HepG2 (cell line): ENCODE results near the gene AMZ2. TPM values are rescaled to one million over a fixed set of nuclear protein-coding genes. Genes with fewer than 3 reads are reported as not detected.

ENCODE experiments used
- AKAP8 ChIP-seq: sonication (generic); formaldehyde crosslinking; IDR thresholded peaks from 2 replicates; pipeline ENCODE4 v1.5.1; 2020; ENCODE audit warnings: mild to moderate bottlenecking, missing genetic modification reagents
- GMEB2 ChIP-seq: IDR thresholded peaks from 2 replicates; pipeline ENCODE4 v1.6.1; 2016; ENCODE audit warnings: missing biosample characterization, missing genetic modification reagents, low read depth
- IRF2 ChIP-seq: IDR thresholded peaks from 2 replicates; pipeline ENCODE4 v1.6.1; 2018; ENCODE audit warnings: missing genetic modification reagents, missing compliant biosample characterization
- KDM5B ChIP-seq: sonication (generic); formaldehyde crosslinking; IDR thresholded peaks from 2 replicates; pipeline ENCODE4 v1.4.0; 2020; ENCODE audit warnings: missing genetic modification reagents, mild to moderate bottlenecking, borderline replicate concordance
- MTF1 ChIP-seq: sonication (generic); formaldehyde crosslinking; IDR thresholded peaks from 2 replicates; pipeline ENCODE4 v1.5.0; 2020; ENCODE audit warnings: missing genetic modification reagents
- RCOR2 ChIP-seq: IDR thresholded peaks from 2 replicates; pipeline ENCODE4 v1.6.1; 2016; ENCODE audit warnings: missing biosample characterization, missing genetic modification reagents
- SIX4 ChIP-seq: sonication (generic); formaldehyde crosslinking; IDR thresholded peaks from 2 replicates; pipeline ENCODE4 v1.4.0; 2020; ENCODE audit warnings: missing genetic modification reagents
- SP140L ChIP-seq: sonication (generic); formaldehyde crosslinking; IDR thresholded peaks from 2 replicates; pipeline ENCODE4 v1.4.0; 2020; ENCODE audit warnings: missing genetic modification reagents, borderline replicate concordance
- WIZ ChIP-seq: sonication (generic); formaldehyde crosslinking; IDR thresholded peaks from 2 replicates; pipeline ENCODE4 v1.5.1; 2020; ENCODE audit warnings: mild to moderate bottlenecking, missing genetic modification reagents
- ZFP36L1 ChIP-seq: sonication (generic); formaldehyde crosslinking; IDR thresholded peaks from 2 replicates; pipeline ENCODE4 v1.8.0; 2022; ENCODE audit warnings: mild to moderate bottlenecking, missing genetic modification reagents, moderate library complexity
- ZGPAT ChIP-seq: IDR thresholded peaks from 2 replicates; pipeline ENCODE4 v1.6.1; 2016; ENCODE audit warnings: mild to moderate bottlenecking
- ZMAT5 ChIP-seq: sonication (generic); formaldehyde crosslinking; IDR thresholded peaks from 2 replicates; pipeline ENCODE4 v1.5.0; 2020; ENCODE audit warnings: mild to moderate bottlenecking, low read depth, missing genetic modification reagents, borderline replicate concordance
- ZNF136 ChIP-seq: sonication (generic); formaldehyde crosslinking; IDR thresholded peaks from 2 replicates; pipeline ENCODE4 v1.8.1; 2022; ENCODE audit warnings: low read depth, mild to moderate bottlenecking, moderate library complexity, missing genetic modification reagents
- ZNF234 ChIP-seq: sonication (generic); formaldehyde crosslinking; conservative IDR thresholded peaks from 2 replicates; pipeline ENCODE4 v1.5.1; 2020; ENCODE audit warnings: mild to moderate bottlenecking, missing genetic modification reagents
- ZNF367 ChIP-seq: sonication (generic); formaldehyde crosslinking; IDR thresholded peaks from 2 replicates; pipeline ENCODE4 v1.4.0; 2020; ENCODE audit warnings: missing genetic modification reagents, borderline replicate concordance
- ZNF460 ChIP-seq: sonication (generic); formaldehyde crosslinking; IDR thresholded peaks from 2 replicates; pipeline ENCODE4 v1.5.1; 2020; ENCODE audit warnings: missing genetic modification reagents, mild to moderate bottlenecking, borderline replicate concordance
- ZNF512 ChIP-seq: sonication (generic); formaldehyde crosslinking; IDR thresholded peaks from 2 replicates; pipeline ENCODE4 v1.4.0; 2020; ENCODE audit warnings: mild to moderate bottlenecking, missing genetic modification reagents
- ZNF576 ChIP-seq: sonication (generic); formaldehyde crosslinking; IDR thresholded peaks from 2 replicates; pipeline ENCODE4 v1.4.0; 2020; ENCODE audit warnings: mild to moderate bottlenecking, missing genetic modification reagents
- ZSCAN9 ChIP-seq: IDR thresholded peaks from 2 replicates; pipeline ENCODE4 v1.6.1; 2016; ENCODE audit warnings: borderline replicate concordance
- polyA plus RNA-seq, 8 experiments: library from polyadenylated mRNA; depleted of rRNA in 3 of 8; stranded (reverse) in 7 of 8; unstranded in 1 of 8; fragments of >200 nt; fragmentation: Illumina TruSeq in 4 of 8; extraction: Trizol in 4 of 8; gene quantifications; 2 replicates each; pipeline versions ENCODE4 v1.2.1 to v1.2.3, GENCODE V29; 2011 to 2016; ENCODE audit warnings: low read depth in 4 of 8, missing spikeins in 1 of 8, mixed read lengths in 1 of 8; ENCODE audit not compliant: insufficient read depth in 1 of 8
- total RNA-seq, 5 experiments: library from RNA; depleted of rRNA; stranded (reverse); fragments of >200 nt; fragmentation: Illumina TruSeq; extraction: Trizol; gene quantifications; 2 replicates each; pipeline ENCODE4 v1.2.3, GENCODE V29; 2016; ENCODE audit warnings: low read depth in 1 of 5
- TF ChIP-seq, protein P1 (sequence below): sonication (generic); formaldehyde crosslinking; IDR thresholded peaks from 2 replicates; pipeline ENCODE4 v1.4.0; 2020; ENCODE audit warnings: missing genetic modification reagents

Gene AMZ2
- total and polyA plus RNA-seq, 2 of the 13 experiments (the other 11 are each of a cell fraction or from before 2014, with no cell fraction given), result 86.9 to 90.2 TPM

- peak; percentile 94 for TF ChIP-seq ZNF576
- peak; percentile 98 for TF ChIP-seq GMEB2
- 0 out of 2 replicates have a peak, but pooled peaks have one; percentile 49 for TF ChIP-seq ZNF234 (CRISPR knock-in tag)
- no peak for TF ChIP-seq MTF1 (CRISPR knock-in tag)
- TF ChIP-seq SP140L (CRISPR knock-in tag), result 0 out of 2 replicates have a peak, but pooled peaks have one; percentile 38
- TF ChIP-seq RCOR2 (CRISPR knock-in tag), result peak; percentile 40; the same call in 1 of the 2 replicates
- no peak for TF ChIP-seq ZMAT5 (CRISPR knock-in tag)
- TF ChIP-seq KDM5B (CRISPR knock-in tag), result peak; percentile 85; the same call in 1 of the 2 replicates
- TF ChIP-seq IRF2 (CRISPR knock-in tag), result peak; percentile 87; the same call in 1 of the 2 replicates
- TF ChIP-seq, protein P1, sequence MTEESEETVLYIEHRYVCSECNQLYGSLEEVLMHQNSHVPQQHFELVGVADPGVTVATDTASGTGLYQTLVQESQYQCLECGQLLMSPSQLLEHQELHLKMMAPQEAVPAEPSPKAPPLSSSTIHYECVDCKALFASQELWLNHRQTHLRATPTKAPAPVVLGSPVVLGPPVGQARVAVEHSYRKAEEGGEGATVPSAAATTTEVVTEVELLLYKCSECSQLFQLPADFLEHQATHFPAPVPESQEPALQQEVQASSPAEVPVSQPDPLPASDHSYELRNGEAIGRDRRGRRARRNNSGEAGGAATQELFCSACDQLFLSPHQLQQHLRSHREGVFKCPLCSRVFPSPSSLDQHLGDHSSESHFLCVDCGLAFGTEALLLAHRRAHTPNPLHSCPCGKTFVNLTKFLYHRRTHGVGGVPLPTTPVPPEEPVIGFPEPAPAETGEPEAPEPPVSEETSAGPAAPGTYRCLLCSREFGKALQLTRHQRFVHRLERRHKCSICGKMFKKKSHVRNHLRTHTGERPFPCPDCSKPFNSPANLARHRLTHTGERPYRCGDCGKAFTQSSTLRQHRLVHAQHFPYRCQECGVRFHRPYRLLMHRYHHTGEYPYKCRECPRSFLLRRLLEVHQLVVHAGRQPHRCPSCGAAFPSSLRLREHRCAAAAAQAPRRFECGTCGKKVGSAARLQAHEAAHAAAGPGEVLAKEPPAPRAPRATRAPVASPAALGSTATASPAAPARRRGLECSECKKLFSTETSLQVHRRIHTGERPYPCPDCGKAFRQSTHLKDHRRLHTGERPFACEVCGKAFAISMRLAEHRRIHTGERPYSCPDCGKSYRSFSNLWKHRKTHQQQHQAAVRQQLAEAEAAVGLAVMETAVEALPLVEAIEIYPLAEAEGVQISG, result peak; percentile 82
- TF ChIP-seq AKAP8 (CRISPR knock-in tag), result peak; percentile 78; the same call in 1 of the 2 replicates
- no peak; the same call in 1 of the 2 replicates for TF ChIP-seq ZNF367 (CRISPR knock-in tag)
- TF ChIP-seq ZSCAN9 (CRISPR knock-in tag), result peak; percentile 92
- 0 out of 2 replicates have a peak, but pooled peaks have one; percentile 48 for TF ChIP-seq SIX4 (CRISPR knock-in tag)
- TF ChIP-seq ZNF512 (CRISPR knock-in tag), result no peak
- peak; percentile 91 for TF ChIP-seq WIZ (CRISPR knock-in tag)
- peak; percentile 47 for TF ChIP-seq ZFP36L1 (CRISPR knock-in tag)
- TF ChIP-seq ZNF136 (CRISPR knock-in tag), result peak; percentile 81
- no peak for TF ChIP-seq ZNF460 (CRISPR knock-in tag)
- TF ChIP-seq ZGPAT, result peak; percentile 88
Observed at GRCh38 chr17:68247445-68248198, at the start of gene AMZ2 (continued).
